Osteocyte (in vitro differentiated cells): ENCODE data around the gene LPAR6. TPM values are rescaled to one million over a fixed set of nuclear protein-coding genes. Genes with fewer than 3 reads are reported as not detected.
"Not testable (repeated sequence)": the region's sequence is repeated elsewhere in the genome, so short reads cannot be mapped to it uniquely, and the experiment has no call there.

ENCODE experiments used
- DNase-seq: peaks from one replicate; pipeline ENCODE4 v3.0.0; 2021; ENCODE audit warnings: mixed read lengths; ENCODE audit not compliant: unreplicated experiment; ENCODE audit errors: extremely low spot score
- H3K27ac Mint-ChIP-seq: one replicate; pipeline ENCODE4 v1.8.0; 2021; ENCODE audit warnings: mild to moderate bottlenecking, mixed read lengths; ENCODE audit not compliant: unreplicated experiment
- H3K27me3 Mint-ChIP-seq: one replicate; pipeline ENCODE4 v1.8.0; 2021; ENCODE audit warnings: mixed read lengths; ENCODE audit not compliant: unreplicated experiment
- H3K36me3 Mint-ChIP-seq: one replicate; pipeline ENCODE4 v1.8.0; 2021; ENCODE audit warnings: mixed read lengths; ENCODE audit not compliant: unreplicated experiment
- H3K4me1 Mint-ChIP-seq: one replicate; pipeline ENCODE4 v1.8.0; 2021; ENCODE audit warnings: mixed read lengths; ENCODE audit not compliant: unreplicated experiment
- H3K4me3 Mint-ChIP-seq: one replicate; pipeline ENCODE4 v1.8.0; 2021; ENCODE audit warnings: mild to moderate bottlenecking, moderate library complexity, mixed read lengths; ENCODE audit not compliant: unreplicated experiment
- H3K9me3 Mint-ChIP-seq: one replicate; pipeline ENCODE4 v1.8.0; 2021; ENCODE audit warnings: mixed read lengths; ENCODE audit not compliant: unreplicated experiment
- CTCF ChIP-seq: fragments of 200-600 bp; sonication (generic); IDR thresholded peaks from 2 replicates; pipeline ENCODE4 v1.5.0; 2021; ENCODE audit warnings: antibody characterized with exemption, mild to moderate bottlenecking, moderate library complexity
- total RNA-seq: library from RNA; stranded (reverse); gene quantifications from 2 replicates; pipeline ENCODE4 v1.2.1, GENCODE V29; 2021

The LPAR6 gene
- total RNA-seq, 1 donor from 2014 or later: 13.0 TPM

GRCh38 chr13:48429036-48429435, 16.1 kb upstream of the LPAR6 start:
- Mint-ChIP-seq H3K36me3 (peaks cover 9% of the 10 kb centered on the region), H3K4me3 (no peak overlapping the region), H3K27ac (no peak overlapping the region), H3K4me1 (peaks cover 34% of the 10 kb centered on the region), H3K9me3 (peaks cover 3% of the 10 kb centered on the region), H3K27me3 (no peaks in the 10 kb centered on the region)
- TF ChIP-seq CTCF: no peak
- no peak for DNase-seq

- Mint-ChIP-seq H3K4me1 (peaks cover 24% of the 10 kb centered on the region), H3K36me3 (peaks cover 13% of the 10 kb centered on the region)
- not testable (repeated sequence) for DNase-seq, H3K27me3 Mint-ChIP-seq, H3K27ac Mint-ChIP-seq, H3K4me3 Mint-ChIP-seq, H3K9me3 Mint-ChIP-seq
Observed at GRCh38 chr13:48426755-48427298, 13.9 kb upstream of the LPAR6 start.

- H3K27ac Mint-ChIP-seq: no peak overlapping the region
- H3K4me3 Mint-ChIP-seq: no peak overlapping the region
- TF ChIP-seq CTCF: no peak
- H3K27me3 Mint-ChIP-seq: no peaks in the 10 kb centered on the region
- peaks cover 13% of the 10 kb centered on the region for H3K36me3 Mint-ChIP-seq
- peaks cover 3% of the 10 kb centered on the region for H3K9me3 Mint-ChIP-seq
- H3K4me1 Mint-ChIP-seq: peaks cover 17% of the 10 kb centered on the region
- no peak for DNase-seq
Observed at GRCh38 chr13:48426052-48426451, 13.1 kb upstream of the LPAR6 start.

- Mint-ChIP-seq H3K4me3 (no peak overlapping the region), H3K27me3 (no peaks in the 10 kb centered on the region), H3K9me3 (peaks cover 19% of the 10 kb centered on the region), H3K4me1 (peaks cover 4% of the 10 kb centered on the region), H3K27ac (no peak overlapping the region), H3K36me3 (peaks cover 20% of the 10 kb centered on the region)
- DNase-seq: no peak
- TF ChIP-seq CTCF: no peak
Observed at GRCh38 chr13:48424212-48424611, 11.3 kb upstream of the LPAR6 start.

- Mint-ChIP-seq H3K36me3 (peaks cover 32% of the 10 kb centered on the region), H3K9me3 (peaks cover 32% of the 10 kb centered on the region)
- H3K27ac Mint-ChIP-seq, DNase-seq, H3K4me3 Mint-ChIP-seq, H3K4me1 Mint-ChIP-seq, H3K27me3 Mint-ChIP-seq: not testable (repeated sequence)
Observed at GRCh38 chr13:48422003-48422402, 9.1 kb upstream of the LPAR6 start.

- H3K27me3 Mint-ChIP-seq: no peaks in the 10 kb centered on the region
- TF ChIP-seq CTCF: no peak
- DNase-seq: no peak
- peaks cover 24% of the 10 kb centered on the region for H3K9me3 Mint-ChIP-seq
- peak overlapping the region; percentile 14 for H3K27ac Mint-ChIP-seq
- H3K4me1 Mint-ChIP-seq: peaks cover 24% of the 10 kb centered on the region
- H3K36me3 Mint-ChIP-seq: peaks cover 38% of the 10 kb centered on the region
- H3K4me3 Mint-ChIP-seq: no peak overlapping the region
Observed at GRCh38 chr13:48415516-48415915, 2.6 kb upstream of the LPAR6 start.
